Measurements from ENCODE around the gene NGEF.

DNA sequence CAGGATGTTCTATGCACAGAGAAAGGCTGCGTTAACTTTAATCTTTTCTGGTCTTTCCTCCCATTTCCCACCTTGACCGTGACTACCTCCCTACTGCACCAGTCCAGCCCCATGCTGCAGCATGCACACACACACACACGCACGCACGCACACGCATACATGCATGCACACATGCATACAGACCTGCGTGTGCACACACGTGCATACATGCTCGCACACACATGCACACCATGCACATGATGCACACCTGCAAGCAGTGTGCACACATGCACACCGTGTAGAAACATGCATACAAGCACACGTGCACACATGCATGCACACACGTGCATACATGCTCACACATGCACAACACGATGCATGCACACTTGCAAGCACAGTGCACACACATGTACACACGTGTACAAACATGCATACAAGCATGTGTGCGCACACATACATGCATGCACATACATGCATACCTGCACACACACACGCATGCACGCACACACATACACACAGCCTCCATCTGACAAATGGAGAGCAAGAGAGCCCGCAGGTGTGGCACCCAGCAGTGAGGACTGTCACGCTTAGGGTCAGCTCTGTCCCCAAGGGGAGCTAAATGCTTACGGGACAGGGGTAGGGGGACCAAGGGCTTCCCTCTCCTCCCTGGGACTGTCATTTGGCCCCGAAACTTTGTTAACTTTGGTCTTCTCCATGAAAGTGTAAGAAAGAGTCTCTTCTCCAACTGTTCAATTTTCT lies 124.8 kb downstream of the NGEF start:
- TF ChIP-seq, protein P1, sequence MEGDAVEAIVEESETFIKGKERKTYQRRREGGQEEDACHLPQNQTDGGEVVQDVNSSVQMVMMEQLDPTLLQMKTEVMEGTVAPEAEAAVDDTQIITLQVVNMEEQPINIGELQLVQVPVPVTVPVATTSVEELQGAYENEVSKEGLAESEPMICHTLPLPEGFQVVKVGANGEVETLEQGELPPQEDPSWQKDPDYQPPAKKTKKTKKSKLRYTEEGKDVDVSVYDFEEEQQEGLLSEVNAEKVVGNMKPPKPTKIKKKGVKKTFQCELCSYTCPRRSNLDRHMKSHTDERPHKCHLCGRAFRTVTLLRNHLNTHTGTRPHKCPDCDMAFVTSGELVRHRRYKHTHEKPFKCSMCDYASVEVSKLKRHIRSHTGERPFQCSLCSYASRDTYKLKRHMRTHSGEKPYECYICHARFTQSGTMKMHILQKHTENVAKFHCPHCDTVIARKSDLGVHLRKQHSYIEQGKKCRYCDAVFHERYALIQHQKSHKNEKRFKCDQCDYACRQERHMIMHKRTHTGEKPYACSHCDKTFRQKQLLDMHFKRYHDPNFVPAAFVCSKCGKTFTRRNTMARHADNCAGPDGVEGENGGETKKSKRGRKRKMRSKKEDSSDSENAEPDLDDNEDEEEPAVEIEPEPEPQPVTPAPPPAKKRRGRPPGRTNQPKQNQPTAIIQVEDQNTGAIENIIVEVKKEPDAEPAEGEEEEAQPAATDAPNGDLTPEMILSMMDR (IDR thresholded peaks at IDR 0.05) = no peak
- no peak for TF ChIP-seq POLR2A (IDR thresholded peaks at IDR 0.05)
